H1 (cell line): ENCODE measurements around the gene PQBP1. TPM values are rescaled to one million over a fixed set of nuclear protein-coding genes. Genes with fewer than 3 reads are reported as not detected.
"Not testable (repeated sequence)": the region's sequence is repeated elsewhere in the genome, so short reads cannot be mapped to it uniquely, and the experiment has no call there.

Experiments used
- CTCF ChIA-PET: fragments of 300-600 bp; sonication (Branson Sonifier 250); formaldehyde crosslinking; loops from one replicate; lab custom pipeline; 2021; ENCODE audit not compliant: partially characterized antibody; lab: Charles Lee
- POLR2A ChIA-PET: fragments of 300-600 bp; sonication (Branson Sonifier 250); formaldehyde crosslinking; loops from one replicate; lab custom pipeline; 2021; ENCODE audit warnings: inconsistent platforms; ENCODE audit not compliant: partially characterized antibody; lab: Charles Lee
- DNase-seq, 2 experiments: peaks; one replicate each; pipeline versions ENCODE4 v3.0.0 to v3.0.0-alpha.2; 2010 to 2022; ENCODE audit warnings: low spot score in 2 of 2, low read depth in 1 of 2, mixed read lengths in 1 of 2
- FAIRE-seq: peaks from 2 replicates; lab custom pipeline; 2011; peaks lifted over from hg19 to GRCh38; lab: Jason Lieb, UNC
- H2AFZ ChIP-seq: 2 replicates; pipeline ENCODE4 v1.8.1; 2012; ENCODE audit warnings: low read length, inconsistent platforms
- H2AK5ac ChIP-seq: 2 replicates; pipeline ENCODE4 v1.6.1; 2013; ENCODE audit warnings: low read depth, low read length
- H2BK120ac ChIP-seq: replicated peaks from 2 replicates; pipeline ENCODE3; 2013; ENCODE audit warnings: low read depth, low read length, inconsistent platforms
- H2BK12ac ChIP-seq: 2 replicates; pipeline ENCODE4 v1.6.1; 2013; ENCODE audit warnings: low read depth, low read length
- H2BK15ac ChIP-seq: 2 replicates; pipeline ENCODE4 v1.6.1; 2013; ENCODE audit warnings: low read length
- H2BK20ac ChIP-seq: 2 replicates; pipeline ENCODE4 v1.6.1; 2013; ENCODE audit warnings: low read length
- H2BK5ac ChIP-seq: 2 replicates; pipeline ENCODE4 v1.6.1; 2013; ENCODE audit warnings: low read depth, low read length
- H3K14ac ChIP-seq: 2 replicates; pipeline ENCODE4 v1.6.1; 2013; ENCODE audit warnings: inconsistent platforms; ENCODE audit not compliant: insufficient read length
- H3K18ac ChIP-seq: 2 replicates; pipeline ENCODE4 v1.6.1; 2013; ENCODE audit warnings: low read length; ENCODE audit errors: extremely low read depth
- H3K23ac ChIP-seq: 2 replicates; pipeline ENCODE4 v1.6.1; 2013; ENCODE audit warnings: inconsistent platforms; ENCODE audit not compliant: insufficient read length
- H3K23me2 ChIP-seq: 2 replicates; pipeline ENCODE4 v1.6.1; 2013; ENCODE audit warnings: low read depth, low read length
- H3K27ac ChIP-seq: 2 replicates; pipeline ENCODE4 v1.6.1; 2011; ENCODE audit warnings: low read depth, low read length, inconsistent platforms
- H3K27me3 ChIP-seq, 4 experiments: replicated peaks in 1 of 4; 1 replicate in 1 of 4; 2 replicates in 3 of 4; pipeline versions ENCODE4 v1.6.1 to v1.8.1; 2011 to 2013; ENCODE audit warnings: low read length in 3 of 4, mild to moderate bottlenecking in 3 of 4, inconsistent platforms in 2 of 4, mixed read lengths in 2 of 4, moderate library complexity in 1 of 4; ENCODE audit not compliant: control insufficient read depth in 3 of 4, insufficient read depth in 3 of 4; ENCODE audit errors: extremely low read depth in 1 of 4
- H3K36me3 ChIP-seq, 4 experiments: 2 replicates each; pipeline versions ENCODE4 v1.6.1 to v1.8.1; 2011 to 2013; ENCODE audit warnings: mild to moderate bottlenecking in 4 of 4, low read length in 3 of 4, moderate library complexity in 2 of 4, control low read depth in 1 of 4, inconsistent platforms in 1 of 4; ENCODE audit not compliant: insufficient read depth in 4 of 4, control insufficient read depth in 2 of 4
- H3K4ac ChIP-seq: replicated peaks from 2 replicates; pipeline ENCODE3; 2013; ENCODE audit warnings: low read length, low read depth, mixed read lengths, inconsistent platforms; ENCODE audit not compliant: insufficient read length
- H3K4me1 ChIP-seq, 4 experiments: replicated peaks in 1 of 4; 1 replicate in 1 of 4; 2 replicates in 3 of 4; pipeline versions ENCODE4 v1.6.1 to v1.8.1; 2011 to 2013; ENCODE audit warnings: low read length in 3 of 4, inconsistent platforms in 2 of 4, mixed read lengths in 1 of 4; ENCODE audit not compliant: insufficient read depth in 4 of 4, control insufficient read depth in 3 of 4
- H3K4me2 ChIP-seq, 2 experiments: 2 replicates each; pipeline versions ENCODE4 v1.6.1 to v1.8.1; 2011 to 2013; ENCODE audit warnings: low read depth in 2 of 2, low read length in 2 of 2, control low read depth in 1 of 2, inconsistent platforms in 1 of 2, mild to moderate bottlenecking in 1 of 2; ENCODE audit not compliant: insufficient read depth in 1 of 2
- H3K4me3 ChIP-seq, 4 experiments: fragments of 200-600, 300-600 bp in 1 of 4; sonication (generic), shearing (Covaris generic), sonication (Bioruptor Twin) in 1 of 4; 2 replicates each; pipeline versions ENCODE4 v1.5.1 to v1.8.1; 2011 to 2016; ENCODE audit warnings: low read length in 4 of 4, low read depth in 3 of 4, control low read depth in 2 of 4, inconsistent platforms in 2 of 4, mild to moderate bottlenecking in 2 of 4, mixed read lengths in 1 of 4, moderate library complexity in 1 of 4; ENCODE audit not compliant: insufficient read depth in 2 of 4; ENCODE audit errors: extremely low read depth in 1 of 4
- H3K56ac ChIP-seq: replicated peaks from 2 replicates; pipeline ENCODE3; 2013; ENCODE audit warnings: low read depth, mild to moderate bottlenecking, mixed read lengths, low read length, inconsistent platforms; ENCODE audit not compliant: insufficient read length
- H3K79me1 ChIP-seq: 2 replicates; pipeline ENCODE4 v1.6.1; 2013; ENCODE audit warnings: low read depth, low read length, control low read depth
- H3K79me2 ChIP-seq, 2 experiments: 2 replicates each; pipeline versions ENCODE4 v1.6.1 to v1.8.1; 2012 to 2013; ENCODE audit warnings: low read length in 2 of 2, mild to moderate bottlenecking in 2 of 2, inconsistent platforms in 1 of 2; ENCODE audit not compliant: insufficient read depth in 2 of 2, control insufficient read depth in 1 of 2
- H3K9ac ChIP-seq, 4 experiments: replicated peaks in 1 of 4; 1 replicate in 1 of 4; 2 replicates in 3 of 4; pipeline versions ENCODE4 v1.6.1 to v1.8.1; 2011 to 2013; ENCODE audit warnings: low read depth in 3 of 4, low read length in 3 of 4, control low read depth in 2 of 4, mild to moderate bottlenecking in 2 of 4, moderate library complexity in 2 of 4, inconsistent platforms in 1 of 4; ENCODE audit errors: extremely low read depth in 1 of 4
- H3K9me3 ChIP-seq, 2 experiments: 2 replicates each; pipeline versions ENCODE4 v1.6.1 to v1.8.1; 2012 to 2013; ENCODE audit warnings: mild to moderate bottlenecking in 2 of 2, moderate library complexity in 2 of 2, control low read depth in 1 of 2, inconsistent platforms in 1 of 2, low read depth in 1 of 2, low read length in 1 of 2, mixed read lengths in 1 of 2; ENCODE audit not compliant: insufficient read depth in 2 of 2
- H4K20me1 ChIP-seq, 2 experiments: replicated peaks in 1 of 2; 2 replicates each; pipeline versions ENCODE3 to v1.8.1; 2011 to 2013; ENCODE audit warnings: inconsistent platforms in 2 of 2, low read length in 2 of 2, mild to moderate bottlenecking in 1 of 2; ENCODE audit not compliant: insufficient read depth in 2 of 2, control insufficient read depth in 1 of 2
- H4K5ac ChIP-seq: 2 replicates; pipeline ENCODE4 v1.6.1; 2013; ENCODE audit warnings: low read length, low read depth, mixed read lengths, inconsistent platforms; ENCODE audit not compliant: insufficient read length
- H4K8ac ChIP-seq: 2 replicates; pipeline ENCODE4 v1.8.0; 2013; ENCODE audit warnings: mild to moderate bottlenecking, moderate library complexity, low read length, inconsistent platforms; ENCODE audit not compliant: insufficient read depth; ENCODE audit errors: extremely low read depth
- H4K91ac ChIP-seq: replicated peaks from 2 replicates; pipeline ENCODE3; 2013; ENCODE audit warnings: low read length, mixed read lengths, inconsistent platforms; ENCODE audit not compliant: insufficient read length
- E2F6 ChIP-seq: IDR thresholded peaks from 2 replicates; pipeline ENCODE4 v1.6.1; 2012; ENCODE audit warnings: inconsistent platforms
- WGBS, 2 experiments: shearing (Covaris generic) in 1 of 2; methylation state at CpG; one replicate each; pipeline versions ENCODE4 v1.1.6 to v1.1.7; 2013 to 2015; ENCODE audit warnings: low lambda C conversion rate in 2 of 2, mixed read lengths in 2 of 2, inconsistent platforms in 1 of 2, low coverage in 1 of 2, missing lambda C conversion rate in 1 of 2; ENCODE audit not compliant: insufficient replicate concordance in 2 of 2, insufficient coverage in 1 of 2, insufficient read length in 1 of 2; ENCODE audit errors: extremely low coverage in 1 of 2, missing lambda C conversion rate in 1 of 2; 5-methylcytosine and 5-hydroxymethylcytosine counted together
- polyA plus RNA-seq, 7 experiments: library from polyadenylated mRNA; depleted of rRNA in 3 of 7; stranded (reverse) in 5 of 7; unstranded in 2 of 7; fragments of >200 nt in 5 of 7; fragments of 200-250 nt in 2 of 7; gene quantifications; 1 replicate in 5 of 7; 2 replicates in 1 of 7; 4 replicates in 1 of 7; pipeline versions ENCODE4 v1.2.1 to v1.2.3, GENCODE V29; 2011 to 2013; ENCODE audit warnings: missing spikeins in 2 of 7, mixed read lengths in 2 of 7
- total RNA-seq: library from RNA; stranded (reverse); fragmentation: NEBNext Ultra II Directional; extraction: Animal tissue kit (Norgen Biotek cat#: 25700); gene quantifications from 2 replicates; pipeline ENCODE4 v1.2.1, GENCODE V29; 2021

PQBP1 gene
- total and polyA plus RNA-seq, 2 of the 8 experiments (the other 6 are each of a cell fraction or from before 2014, with no cell fraction given): 91.7 to 95.9 TPM

- no peak overlapping the region for H2BK5ac ChIP-seq
- H3K23me2 ChIP-seq: no peaks in the 10 kb centered on the region
- peaks cover 0 to 3% (median 0%) of the 10 kb centered on the region in 4 experiments; a peak in 1 of 7 replicates for H3K4me1 ChIP-seq
- ChIA-PET CTCF (no interaction called here), POLR2A (no interaction called here)
- FAIRE-seq (no peak), DNase-seq (no peak)
- no peaks in the 10 kb centered on the region for H3K36me3 ChIP-seq
- no peaks in the 10 kb centered on the region for H3K79me1 ChIP-seq
- no peak overlapping the region for H2AK5ac ChIP-seq
- no peaks in the 10 kb centered on the region for H3K27me3 ChIP-seq
- H2AFZ ChIP-seq: no peak overlapping the region
- no peak overlapping the region for H2BK20ac ChIP-seq
- no peak overlapping the region for H2BK15ac ChIP-seq
- no peak overlapping the region for H4K8ac ChIP-seq
- H3K18ac ChIP-seq: no peak overlapping the region
- no peaks in the 10 kb centered on the region for H3K9me3 ChIP-seq
- no peak overlapping the region for H2BK120ac ChIP-seq
- H3K4me2 ChIP-seq: no peak overlapping the region
- H4K20me1 ChIP-seq: no peaks in the 10 kb centered on the region
- H3K4ac ChIP-seq: no peak overlapping the region
- H3K4me3 ChIP-seq: no peak overlapping the region
- no peak overlapping the region for H3K56ac ChIP-seq
- H3K23ac ChIP-seq: no peak overlapping the region
- no peaks in the 10 kb centered on the region for H3K79me2 ChIP-seq
- no peak overlapping the region for H2BK12ac ChIP-seq
- TF ChIP-seq E2F6: no peak
- H3K27ac ChIP-seq: no peak overlapping the region
- H4K5ac ChIP-seq: no peak overlapping the region
- no peak overlapping the region for H3K9ac ChIP-seq
- H4K91ac ChIP-seq: no peak overlapping the region
- WGBS, 2 experiments: 86% methylated on average over 4 of the region's 4 CpGs; no CpG with 5 or more reads in 1 of the 2 experiments
- no peak overlapping the region for H3K14ac ChIP-seq
Measured at GRCh38 chrX:48864210-48864609, 33.5 kb upstream of the PQBP1 start.

DNA sequence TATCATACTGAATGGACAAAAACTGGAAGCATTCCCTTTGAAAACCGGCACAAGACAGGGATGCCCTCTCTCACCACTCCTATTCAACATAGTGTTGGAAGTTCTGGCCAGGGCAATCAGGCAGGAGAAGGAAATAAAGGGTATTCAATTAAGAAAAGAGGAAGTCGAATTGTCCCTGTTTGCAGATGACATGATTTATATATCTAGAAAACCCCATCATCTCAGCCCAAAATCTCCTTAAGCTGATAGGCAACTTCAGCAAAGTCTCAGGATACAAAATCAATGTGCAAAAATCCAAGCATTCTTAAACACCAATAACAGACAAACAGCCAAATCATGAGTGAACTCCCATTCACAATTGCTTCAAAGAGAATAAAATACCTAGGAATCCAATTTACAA lies 25.7 kb upstream of the PQBP1 start:
- H3K56ac ChIP-seq, DNase-seq, H3K4ac ChIP-seq, H4K5ac ChIP-seq, H3K23me2 ChIP-seq, H3K23ac ChIP-seq, H3K14ac ChIP-seq, H2BK12ac ChIP-seq, H2BK15ac ChIP-seq, CTCF ChIA-PET, H4K20me1 ChIP-seq, POLR2A ChIA-PET, FAIRE-seq, H2BK120ac ChIP-seq, H4K91ac ChIP-seq, H3K4me3 ChIP-seq, H3K9ac ChIP-seq, H3K27ac ChIP-seq, H3K79me2 ChIP-seq, H3K36me3 ChIP-seq, H2BK5ac ChIP-seq, H3K4me1 ChIP-seq, H2BK20ac ChIP-seq, H2AK5ac ChIP-seq, H3K79me1 ChIP-seq, H3K4me2 ChIP-seq, H2AFZ ChIP-seq, H4K8ac ChIP-seq, H3K27me3 ChIP-seq, H3K18ac ChIP-seq, H3K9me3 ChIP-seq: not testable (repeated sequence)
- no CpG with 5 or more reads among the region's 2 CpGs for WGBS, 2 experiments
